Fibroblast of skin of scalp (primary cell): ENCODE measurements around the gene MOCS2. TPM values are rescaled to one million over a fixed set of nuclear protein-coding genes. Genes with fewer than 3 reads are reported as not detected.
"Not testable (repeated sequence)": the region's sequence is repeated elsewhere in the genome, so short reads cannot be mapped to it uniquely, and the experiment has no call there.

Experiments used
- DNase-seq: peaks from one replicate; pipeline ENCODE4 v3.0.0-alpha.2; 2013
- polyA plus RNA-seq, 2 experiments: library from polyadenylated mRNA; unstranded; fragments of 120-200 nt; gene quantifications; one replicate each; pipeline ENCODE4 v1.2.1, GENCODE V29; 2013; ENCODE audit not compliant: insufficient read length in 2 of 2

Gene MOCS2, protein sequence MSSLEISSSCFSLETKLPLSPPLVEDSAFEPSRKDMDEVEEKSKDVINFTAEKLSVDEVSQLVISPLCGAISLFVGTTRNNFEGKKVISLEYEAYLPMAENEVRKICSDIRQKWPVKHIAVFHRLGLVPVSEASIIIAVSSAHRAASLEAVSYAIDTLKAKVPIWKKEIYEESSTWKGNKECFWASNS
- polyA plus RNA-seq (2013, experiment 1 of 2; ENCODE audit: insufficient read length), result 34.4 TPM
- 40.4 TPM for polyA plus RNA-seq (2013, experiment 2 of 2; ENCODE audit: insufficient read length)

DNA sequence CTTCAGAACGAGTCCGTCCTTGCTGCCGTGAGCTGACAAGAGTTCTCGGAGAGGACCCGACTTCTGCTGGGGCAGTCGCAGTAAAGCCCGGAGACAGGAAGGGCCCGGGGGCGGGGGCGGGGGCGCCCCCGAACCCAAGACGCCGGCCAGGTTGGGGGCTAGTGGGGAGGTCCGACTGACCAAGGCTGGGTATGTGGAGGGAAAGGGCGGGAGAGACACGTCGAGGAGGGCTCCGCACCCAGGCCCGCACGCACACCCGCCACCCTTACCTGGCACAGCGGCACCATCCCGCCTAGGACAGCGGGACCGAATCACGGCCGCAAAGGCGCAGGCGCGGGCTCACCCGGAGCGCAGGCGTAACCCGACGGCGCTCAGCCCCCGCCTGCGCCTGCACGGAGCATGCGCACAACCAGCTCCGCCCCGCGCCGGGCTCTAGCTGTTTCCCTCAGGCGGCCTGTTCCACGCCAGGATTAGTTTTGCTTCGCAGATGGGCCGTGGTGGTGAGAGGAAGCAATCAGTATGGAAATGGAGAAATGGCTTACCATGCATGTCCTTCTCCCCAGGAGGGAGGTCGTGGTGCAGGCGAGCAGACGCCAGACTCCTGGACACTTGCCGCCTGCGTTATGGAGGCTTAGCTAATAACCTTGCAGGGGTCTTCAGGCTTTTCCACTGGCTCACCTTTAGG lies at the start of gene MOCS2:
Gene MOCS2 (minus strand): TSS at position 315 of the 685 bp plus-strand sequence. CDS start 2,583 bp downstream, outside the sequence.
- DNase-seq, result peak; percentile 87

DNA sequence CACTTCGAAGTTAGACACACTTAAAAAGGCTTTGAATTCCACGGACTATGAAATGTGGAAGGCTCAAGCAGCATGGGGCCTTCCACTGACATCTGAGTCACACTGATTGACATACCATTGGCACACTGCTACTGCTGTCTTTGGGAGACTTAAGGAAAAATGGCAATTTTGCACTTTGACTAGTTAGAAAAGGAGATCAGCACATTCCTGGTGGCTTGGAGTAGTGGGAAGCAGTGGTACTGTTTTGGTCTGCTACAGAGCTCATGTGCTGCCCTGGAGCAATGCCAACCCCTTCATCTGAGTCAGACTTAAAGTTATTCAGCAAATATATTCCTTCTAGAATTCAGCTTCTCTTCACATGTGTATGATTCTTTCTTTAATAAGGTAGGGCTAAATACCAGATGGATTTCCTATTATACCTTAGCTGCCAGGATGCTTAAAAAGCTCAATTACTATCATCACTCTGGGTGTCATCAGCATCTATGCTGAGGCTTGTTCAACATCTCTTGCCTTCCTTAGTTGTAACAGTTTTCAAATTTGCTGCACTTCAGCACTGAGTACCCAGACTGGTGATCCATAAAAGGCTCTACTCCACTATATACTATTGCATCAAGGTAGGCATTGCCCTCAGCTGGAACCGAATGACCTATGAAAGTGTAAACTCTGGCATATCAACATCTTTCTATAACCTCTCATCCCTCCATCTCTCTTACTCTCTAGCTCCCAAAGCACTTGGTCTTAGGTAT lies 42.3 kb upstream of the MOCS2 start:
- peak; percentile 98 for DNase-seq

DNA sequence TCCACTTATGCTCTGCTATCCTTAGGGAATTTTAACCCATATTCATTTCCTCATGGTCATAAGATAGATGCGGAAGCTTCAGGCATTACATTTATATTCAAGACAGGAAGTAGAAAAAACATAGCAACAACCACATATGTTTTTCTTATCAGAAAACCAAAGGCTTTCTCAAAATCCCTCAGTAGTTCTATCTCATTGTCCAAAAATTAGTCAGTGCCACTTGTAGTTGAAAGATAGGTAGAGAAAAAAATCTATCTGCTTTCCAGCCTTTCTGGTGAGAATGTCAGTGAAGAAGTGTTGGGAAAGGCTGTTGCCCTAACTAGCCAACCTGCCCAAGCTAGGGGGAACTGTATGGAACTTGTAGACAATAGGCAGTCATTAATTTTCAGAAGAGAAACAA lies 23.5 kb upstream of the MOCS2 start:
- DNase-seq, result no peak

DNA sequence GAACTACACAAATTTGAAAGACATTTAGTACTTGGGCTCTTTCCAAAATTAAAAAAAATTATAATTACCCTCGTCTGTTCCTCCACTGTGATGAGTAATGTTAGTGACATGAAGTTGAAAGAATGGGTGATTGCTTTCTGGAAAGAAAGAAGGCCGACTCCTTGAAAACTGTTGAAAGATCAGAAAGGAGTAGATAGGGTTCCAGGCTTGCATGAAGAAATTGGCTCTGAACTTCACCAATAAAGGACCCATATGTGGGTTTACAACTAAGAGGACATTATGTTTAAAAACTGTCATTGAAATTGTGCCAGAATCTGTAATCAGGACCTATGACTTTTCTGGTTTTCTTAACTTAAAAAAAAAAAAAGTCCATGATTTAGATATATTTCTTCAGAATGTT lies 20.7 kb upstream of the MOCS2 start:
- DNase-seq, result peak; percentile 62

DNA sequence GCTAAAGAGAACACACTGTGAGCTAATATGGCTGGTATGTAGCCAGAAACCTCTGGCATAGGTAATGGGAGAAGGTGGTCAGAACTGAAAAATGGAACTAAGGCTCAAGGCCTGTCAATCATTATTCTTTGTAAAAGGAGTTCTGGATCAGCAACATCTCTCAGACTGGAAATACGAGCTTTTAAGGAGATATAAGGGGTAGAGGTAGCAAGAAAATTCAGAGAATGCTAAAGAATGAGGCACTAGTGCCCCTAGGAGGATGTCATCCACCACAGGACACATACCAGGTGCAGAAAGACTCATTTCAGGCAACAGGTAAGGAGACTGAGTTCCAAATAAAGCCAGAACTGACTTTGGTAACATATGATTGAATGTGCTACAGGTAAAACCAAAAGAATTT lies 18.9 kb upstream of the MOCS2 start:
- DNase-seq, result no peak

DNA sequence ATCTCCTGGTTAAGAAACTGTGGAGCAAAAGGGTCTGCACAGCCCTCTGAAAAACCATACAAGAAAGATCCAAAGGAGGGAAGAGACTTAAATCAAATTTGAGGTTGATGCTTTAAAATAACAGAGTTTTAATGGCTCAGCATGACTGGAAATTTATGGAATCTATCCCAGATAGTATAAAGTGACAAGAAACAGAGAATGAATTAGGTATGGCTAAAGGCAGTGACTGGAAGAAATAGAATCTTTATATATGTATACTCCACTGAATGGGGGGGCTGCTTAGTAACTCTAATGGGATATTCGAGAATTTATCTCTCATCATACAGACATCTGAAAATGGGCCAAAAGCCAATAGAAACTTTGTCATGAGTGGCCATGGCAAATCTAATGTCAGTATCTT lies 17.6 kb upstream of the MOCS2 start:
- no peak for DNase-seq

DNA sequence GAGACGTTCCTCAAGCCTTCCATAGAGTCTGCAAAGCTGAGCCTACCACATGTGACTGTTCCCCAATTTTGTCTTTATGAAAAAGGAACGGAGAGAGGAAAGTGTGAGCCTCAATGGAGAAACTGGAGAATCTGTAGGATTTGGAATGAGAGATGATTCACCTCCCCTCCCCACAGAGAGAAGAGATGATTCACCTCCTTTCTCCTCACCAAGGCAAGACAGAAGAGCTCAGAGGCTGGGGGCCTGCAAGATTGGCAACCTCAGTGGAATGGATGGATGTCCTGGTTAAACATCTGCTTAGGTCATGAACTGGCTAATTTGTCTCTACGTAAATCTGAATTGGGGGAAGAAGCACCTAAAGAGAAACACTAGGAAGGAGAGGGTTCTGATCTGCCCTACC lies 17.0 kb upstream of the MOCS2 start:
- DNase-seq, result peak; percentile 80

DNA sequence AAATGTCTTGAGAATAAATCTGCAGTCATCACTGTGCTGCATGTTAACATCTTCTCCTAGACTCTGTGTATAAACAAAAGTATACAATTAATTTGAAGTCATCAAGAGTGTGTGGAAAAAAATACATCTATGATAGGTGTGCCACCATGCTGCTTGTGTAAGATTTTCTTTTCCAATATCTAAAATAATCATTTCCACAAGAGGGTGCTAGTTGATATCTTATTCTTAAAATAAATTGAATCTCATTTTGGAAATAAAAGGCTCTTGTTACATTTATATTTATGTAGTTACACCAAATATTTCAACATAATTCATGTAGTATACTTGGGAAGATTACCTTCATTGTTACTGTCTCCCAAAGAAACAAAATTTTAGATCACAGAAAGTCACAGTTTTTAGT lies 14.1 kb upstream of the MOCS2 start:
- DNase-seq, result peak; percentile 27

DNA sequence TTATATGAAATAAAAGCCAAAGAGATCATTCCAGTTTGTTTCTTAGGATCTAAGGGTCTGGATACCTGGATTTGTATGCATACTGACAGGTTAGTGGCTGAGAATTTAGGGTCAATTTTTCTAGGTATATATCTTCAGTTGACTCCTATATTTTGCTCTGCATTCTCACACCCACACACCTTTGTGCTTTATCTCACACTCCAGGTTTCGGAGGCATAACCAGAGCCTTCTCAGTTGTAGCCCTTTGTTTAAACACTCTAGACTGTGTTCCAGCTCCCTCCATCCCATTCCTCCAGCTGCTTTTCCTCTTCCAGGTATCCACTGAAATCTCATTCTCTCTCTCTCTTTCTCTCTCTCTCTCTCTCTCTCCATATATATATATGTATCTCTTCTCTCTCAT lies 10.6 kb upstream of the MOCS2 start:
- no peak for DNase-seq

DNA sequence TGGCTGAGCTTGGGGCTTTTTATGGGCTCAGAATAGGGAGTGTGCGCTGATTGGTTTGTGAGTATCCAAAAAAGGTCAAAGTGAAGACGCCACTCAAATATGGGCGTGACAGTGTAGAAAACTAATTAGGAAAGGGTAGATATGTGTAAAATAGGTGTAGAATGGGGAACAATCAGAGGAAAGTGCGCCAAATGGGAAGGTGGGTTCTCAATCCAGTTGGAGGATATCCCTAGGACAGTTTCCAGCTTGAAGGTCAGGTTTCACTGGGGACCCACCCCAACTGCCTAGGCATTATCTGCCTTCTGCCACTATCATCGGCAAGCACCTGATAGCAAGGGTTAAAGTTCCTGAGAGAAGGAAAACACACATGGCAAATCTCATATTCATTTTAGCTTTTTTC lies 9.3 kb upstream of the MOCS2 start:
- DNase-seq, result no peak

DNA sequence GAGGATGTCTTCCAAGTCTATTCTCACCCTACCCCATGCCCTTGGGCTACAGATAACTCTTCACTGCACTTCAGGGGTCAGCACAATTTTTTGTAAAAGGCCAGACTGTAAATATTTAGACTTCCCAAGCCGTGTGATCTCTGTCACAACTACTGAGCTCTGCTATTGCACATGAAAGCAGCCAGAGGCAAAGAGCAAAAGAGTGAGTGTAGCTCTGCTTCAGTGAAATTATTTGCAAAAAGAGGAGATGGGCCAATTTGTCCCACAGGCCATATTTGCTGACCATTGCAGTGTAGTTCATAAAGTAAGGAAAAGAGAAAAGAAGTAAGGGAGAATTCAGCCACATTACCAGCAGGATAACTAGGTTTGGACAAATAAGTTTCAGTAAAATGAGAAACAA lies 7.0 kb upstream of the MOCS2 start:
- no peak for DNase-seq

DNA sequence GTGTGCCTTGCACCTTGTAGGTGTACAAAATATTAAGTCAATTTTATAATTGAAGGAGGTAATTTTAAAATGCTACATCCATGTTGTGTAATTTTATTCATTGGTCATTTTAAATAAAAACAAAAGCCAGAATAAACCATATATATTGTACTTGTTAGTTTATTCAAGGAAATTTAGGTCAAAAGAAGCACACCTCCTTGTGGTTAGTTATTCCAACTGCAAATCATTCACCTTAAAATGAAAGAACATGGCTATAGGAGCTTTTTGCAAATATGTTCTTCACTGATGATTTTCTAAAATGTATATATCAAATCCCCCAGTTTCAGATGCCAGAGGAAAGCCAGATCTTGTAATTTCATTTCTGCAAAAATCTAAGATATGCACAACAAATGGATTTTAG lies 5.4 kb upstream of the MOCS2 start:
- DNase-seq, result no peak

DNA sequence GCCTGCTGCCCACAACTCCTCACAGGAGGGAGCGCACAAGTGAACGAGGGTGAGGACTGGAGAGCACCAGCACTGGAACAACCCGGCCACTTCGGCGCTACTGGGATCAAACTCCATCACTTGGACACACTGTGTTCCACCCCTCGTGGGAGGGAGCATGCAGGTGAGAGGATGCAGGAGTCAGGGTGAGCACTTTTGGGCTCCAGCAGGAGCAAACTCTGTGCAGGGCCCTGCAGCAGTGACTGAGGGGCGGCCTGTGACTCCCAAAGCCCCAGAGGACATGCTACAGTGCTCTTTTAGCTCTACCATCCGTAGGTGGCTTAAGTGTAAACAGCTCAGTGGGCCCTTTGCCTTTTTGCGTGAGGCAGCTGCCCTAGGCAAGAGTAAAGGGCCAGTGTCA lies 4.4 kb upstream of the MOCS2 start:
- DNase-seq, result no peak

DNA sequence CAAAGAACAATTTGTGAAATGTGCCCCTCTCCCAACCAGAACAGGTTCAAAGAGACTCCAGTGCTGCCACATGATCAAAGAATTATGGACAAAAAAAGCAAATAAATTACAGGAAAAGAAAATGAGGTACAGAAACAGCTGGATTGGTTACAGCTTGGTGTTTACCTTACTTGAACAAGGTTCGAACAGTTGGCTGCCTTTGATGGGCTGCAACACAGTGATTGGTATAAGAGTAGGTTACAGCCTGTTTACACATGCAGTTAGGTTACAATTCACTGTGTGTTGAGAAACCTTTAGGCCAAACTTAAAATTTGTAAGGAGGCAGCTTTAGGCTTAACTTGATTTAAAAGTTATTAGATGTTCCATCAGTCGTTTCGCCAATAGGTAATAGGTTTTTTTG lies 3.4 kb upstream of the MOCS2 start:
- no peak for DNase-seq

DNA sequence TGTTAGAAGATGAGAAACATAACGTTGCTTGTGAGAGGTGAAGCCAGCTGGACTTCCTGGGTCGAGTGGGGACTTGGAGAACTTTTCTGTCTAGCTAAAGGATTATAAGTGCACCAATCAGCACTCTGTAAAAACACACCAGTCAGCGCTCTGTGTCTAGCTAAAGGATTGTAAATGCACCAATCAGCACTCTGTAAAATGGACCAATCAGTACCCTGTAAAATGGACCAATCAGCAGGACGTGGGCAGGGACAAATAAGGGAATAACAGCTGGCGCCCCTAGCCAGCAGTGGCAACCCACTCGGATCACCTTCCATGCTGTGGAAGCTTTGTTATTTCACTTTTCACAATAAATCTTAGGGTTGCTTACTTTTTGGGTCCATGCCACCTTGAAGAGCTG lies 2.8 kb upstream of the MOCS2 start:
- not testable (repeated sequence) for DNase-seq

DNA sequence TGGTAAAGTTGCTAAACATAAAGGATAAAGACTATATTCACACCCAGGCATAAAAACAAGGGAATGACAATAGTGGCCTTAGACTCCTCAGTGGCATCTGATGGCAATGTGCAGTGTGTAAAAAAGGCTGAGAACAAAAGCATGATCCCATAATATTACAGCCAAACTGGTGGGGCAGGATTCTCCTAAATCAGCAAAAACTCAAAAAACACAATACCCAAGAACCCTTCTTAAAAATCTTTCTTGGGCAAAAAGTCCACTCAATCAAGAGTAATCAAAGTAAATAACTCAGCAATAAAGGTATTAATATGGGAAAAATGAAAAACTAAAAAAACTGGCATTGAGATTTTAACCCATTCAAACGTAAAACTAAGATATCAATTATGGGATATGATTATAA lies 1.6 kb upstream of the MOCS2 start:
- no peak for DNase-seq

DNA sequence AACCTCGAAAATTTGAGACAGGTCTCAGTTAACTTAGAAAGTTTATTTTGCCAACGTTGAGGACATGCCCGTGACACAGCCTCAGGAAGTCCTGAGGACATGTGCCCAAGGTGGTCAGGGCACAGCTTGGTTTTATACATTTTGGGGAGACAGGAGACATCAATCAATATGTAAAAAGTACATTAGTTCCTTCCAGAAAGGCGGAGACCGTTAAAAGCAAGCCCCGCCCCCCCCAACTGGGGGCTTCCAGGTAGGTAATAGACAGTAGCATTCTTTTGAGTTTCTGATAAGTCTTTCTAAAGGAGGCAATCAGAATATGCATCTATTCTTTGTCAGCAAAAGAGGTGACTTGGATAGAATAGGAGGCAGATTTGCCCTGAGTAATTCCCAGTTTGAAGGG lies 599 bp upstream of the MOCS2 start:
- DNase-seq, result no peak

DNA sequence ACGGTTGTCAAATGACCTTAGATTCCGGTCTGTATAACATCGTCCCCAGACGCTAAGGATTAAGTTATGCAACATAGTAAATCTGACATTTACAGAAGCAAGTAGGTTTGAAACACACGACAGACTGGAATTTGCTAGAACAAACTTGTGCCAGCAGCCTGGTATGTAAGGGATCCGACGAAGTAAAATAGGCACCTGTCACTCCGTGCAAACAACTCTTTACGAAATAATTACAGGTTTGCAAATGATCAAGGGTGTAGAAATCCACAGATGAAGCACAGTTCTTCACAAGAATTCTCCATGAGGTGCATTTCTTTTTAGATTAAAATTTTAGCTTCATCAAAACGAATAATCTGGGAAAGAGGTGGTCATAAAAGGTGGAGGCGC lies 508 bp downstream of the MOCS2 start:
- no peak for DNase-seq

DNA sequence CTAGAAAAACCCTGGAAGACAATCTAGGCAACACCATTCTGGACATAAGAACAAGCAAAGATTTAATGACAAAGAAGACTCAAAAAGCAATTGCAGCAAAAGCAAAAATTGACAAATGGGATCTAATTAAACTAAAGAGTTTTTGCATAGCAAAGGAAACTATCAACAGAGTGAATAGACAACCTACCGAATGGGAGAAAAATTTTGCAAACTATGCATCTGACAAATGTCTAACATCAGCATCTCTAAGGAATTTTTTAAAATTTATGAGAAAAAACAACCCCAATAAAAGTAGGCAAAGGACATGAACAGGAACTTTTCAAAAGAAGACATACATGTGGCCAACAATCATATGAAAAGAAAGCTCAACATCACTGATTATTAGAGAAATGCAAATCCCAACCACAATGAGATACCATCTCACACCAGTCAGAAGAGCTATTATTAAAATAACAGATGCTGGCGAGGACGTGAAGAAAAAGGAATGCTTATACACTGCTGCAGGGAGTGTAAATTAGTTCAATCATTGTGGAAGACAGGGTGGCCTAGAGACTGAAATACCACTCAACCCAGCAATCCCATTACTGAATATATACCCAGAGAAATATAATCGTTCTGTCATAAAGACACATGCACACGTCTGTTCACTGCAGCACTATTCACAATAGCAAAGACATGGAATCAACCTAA lies 3.8 kb downstream of the MOCS2 start:
- no peak for DNase-seq

DNA sequence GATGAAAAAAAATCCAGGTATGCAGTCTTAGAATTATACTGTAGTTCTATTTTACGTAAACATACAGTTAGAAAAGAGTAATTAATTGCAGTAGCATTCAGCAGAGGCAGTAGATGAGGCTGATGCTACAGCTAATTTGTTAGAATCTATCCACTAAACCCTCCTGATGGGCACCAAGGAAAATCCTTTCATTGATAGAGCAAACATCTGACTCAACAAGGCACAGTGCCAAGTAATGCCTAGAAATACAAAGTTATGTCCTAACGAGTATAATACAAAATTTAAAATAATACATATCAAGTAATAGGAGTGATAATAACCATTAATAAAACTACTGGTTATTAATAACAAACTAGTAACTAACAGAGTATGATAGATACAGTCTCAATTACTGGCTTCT lies 9.0 kb downstream of the MOCS2 start:
- no peak for DNase-seq

DNA sequence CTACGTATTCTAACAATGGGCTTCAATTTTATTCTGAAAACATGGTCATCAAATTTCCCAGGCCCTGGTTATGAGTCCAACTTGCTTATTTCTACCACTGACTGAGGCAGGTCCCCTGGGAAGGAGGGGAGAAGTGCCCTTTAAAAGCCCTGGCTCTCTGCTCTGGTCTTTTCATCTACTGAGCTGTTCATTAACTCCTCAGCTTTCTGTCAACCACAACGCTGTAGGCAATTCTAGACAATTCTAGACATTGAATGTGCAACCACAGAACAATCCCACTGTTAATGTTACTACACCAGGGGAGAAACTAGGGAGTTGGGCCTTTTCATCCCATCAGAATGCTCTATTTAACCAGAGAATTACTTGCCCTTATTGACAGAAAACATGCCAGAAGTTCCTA lies 10.0 kb downstream of the MOCS2 start:
- DNase-seq, result peak; percentile 76

DNA sequence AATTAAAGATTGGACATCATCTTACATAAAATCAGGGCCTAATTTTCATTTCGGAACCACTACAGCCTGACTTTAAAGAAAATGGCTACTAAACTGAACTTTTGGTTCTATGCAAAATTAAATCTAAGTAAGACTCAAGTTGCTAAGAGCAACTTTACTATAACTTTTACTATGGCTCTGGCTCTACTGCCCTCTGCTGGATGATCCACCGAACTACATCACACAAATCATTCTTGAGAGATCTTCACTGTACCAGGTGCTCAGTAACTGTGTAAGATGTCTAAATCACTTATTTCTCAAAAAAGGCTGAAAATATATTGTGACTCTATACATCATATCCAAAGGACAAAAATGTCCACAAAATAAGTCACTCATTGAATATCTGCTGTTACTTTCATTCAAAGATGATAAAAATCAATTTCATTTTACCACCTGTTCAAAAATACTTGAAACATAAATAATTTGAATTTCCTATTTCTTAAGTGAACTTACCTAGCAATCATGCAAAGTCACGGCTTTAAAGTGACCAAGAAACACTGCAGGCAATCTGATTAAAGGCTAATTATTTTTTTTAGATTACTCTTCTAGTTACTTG lies 13.5 kb downstream of the MOCS2 start:
- peak; percentile 61 for DNase-seq

DNA sequence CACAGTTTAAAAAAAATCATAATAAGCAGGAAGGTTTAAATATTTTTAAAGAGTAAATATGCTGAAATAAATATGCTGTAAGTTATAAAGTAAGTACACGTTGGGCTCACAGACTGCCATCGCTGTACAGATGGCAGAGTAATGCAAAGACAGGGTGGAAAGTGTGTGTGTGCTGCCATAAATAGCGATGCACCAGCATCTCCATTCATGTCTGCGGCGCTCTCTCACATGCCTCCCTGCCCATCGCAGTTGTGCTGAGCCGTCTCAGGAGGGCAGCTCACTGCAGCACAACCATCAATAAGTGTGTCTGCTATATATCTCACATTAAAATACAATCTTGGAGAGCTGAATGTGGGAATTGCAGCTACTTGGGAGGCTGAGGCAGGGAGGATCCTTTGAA lies 14.3 kb downstream of the MOCS2 start:
- DNase-seq, result no peak
